HepG2 (cell line): ENCODE data around the gene RNF13. TPM values are rescaled to one million over a fixed set of nuclear protein-coding genes. Genes with fewer than 3 reads are reported as not detected.

Experiments
- DZIP1 ChIP-seq: sonication (generic); formaldehyde crosslinking; IDR thresholded peaks from 2 replicates; pipeline ENCODE4 v1.5.0; 2020; ENCODE audit warnings: mild to moderate bottlenecking, missing genetic modification reagents
- IRF9 ChIP-seq: sonication (generic); formaldehyde crosslinking; IDR thresholded peaks from 2 replicates; pipeline ENCODE4 v1.8.0; 2022; ENCODE audit warnings: missing genetic modification reagents, mild to moderate bottlenecking, borderline replicate concordance
- NFYB ChIP-seq: sonication (generic); formaldehyde crosslinking; IDR thresholded peaks from 2 replicates; pipeline ENCODE4 v1.4.0; 2020; ENCODE audit warnings: missing genetic modification reagents
- TCF7L2 ChIP-seq: IDR thresholded peaks from 2 replicates; pipeline ENCODE4 v1.6.1; 2011; ENCODE audit warnings: mild to moderate bottlenecking, low read depth, low read length, moderate library complexity
- TGIF2 ChIP-seq: IDR thresholded peaks from 2 replicates; pipeline ENCODE4 v1.6.1; 2016; ENCODE audit warnings: control low read depth, missing compliant biosample characterization
- THAP11 ChIP-seq: IDR thresholded peaks from 2 replicates; pipeline ENCODE4 v1.6.1; 2016; ENCODE audit warnings: missing biosample characterization, missing genetic modification reagents
- ZBTB8A ChIP-seq: sonication (generic); formaldehyde crosslinking; IDR thresholded peaks from 2 replicates; pipeline ENCODE4 v1.4.0; 2020; ENCODE audit warnings: mild to moderate bottlenecking, low read depth, missing genetic modification reagents, borderline replicate concordance
- ZGPAT ChIP-seq: IDR thresholded peaks from 2 replicates; pipeline ENCODE4 v1.6.1; 2016; ENCODE audit warnings: mild to moderate bottlenecking
- ZNF143 ChIP-seq: sonication (generic); formaldehyde crosslinking; IDR thresholded peaks from 2 replicates; pipeline ENCODE4 v1.4.0; 2020; ENCODE audit warnings: missing genetic modification reagents
- ZNF709 ChIP-seq: sonication (generic); formaldehyde crosslinking; IDR thresholded peaks from 2 replicates; pipeline ENCODE4 v1.5.0; 2020; ENCODE audit warnings: mild to moderate bottlenecking, missing genetic modification reagents
- polyA plus RNA-seq, 8 experiments: library from polyadenylated mRNA; depleted of rRNA in 3 of 8; stranded (reverse) in 7 of 8; unstranded in 1 of 8; fragments of >200 nt; fragmentation: Illumina TruSeq in 4 of 8; extraction: Trizol in 4 of 8; gene quantifications; 2 replicates each; pipeline versions ENCODE4 v1.2.1 to v1.2.3, GENCODE V29; 2011 to 2016; ENCODE audit warnings: low read depth in 4 of 8, missing spikeins in 1 of 8, mixed read lengths in 1 of 8; ENCODE audit not compliant: insufficient read depth in 1 of 8
- total RNA-seq, 5 experiments: library from RNA; depleted of rRNA; stranded (reverse); fragments of >200 nt; fragmentation: Illumina TruSeq; extraction: Trizol; gene quantifications; 2 replicates each; pipeline ENCODE4 v1.2.3, GENCODE V29; 2016; ENCODE audit warnings: low read depth in 1 of 5
- TF ChIP-seq, protein P1 (sequence below): sonication (generic); formaldehyde crosslinking; IDR thresholded peaks from 2 replicates; pipeline ENCODE4 v1.5.0; 2020; ENCODE audit warnings: missing genetic modification reagents
- TF ChIP-seq, protein P2 (sequence below): IDR thresholded peaks from 2 replicates; pipeline ENCODE4 v1.6.1; 2016
- TF ChIP-seq, protein P3 (sequence below): sonication (generic); formaldehyde crosslinking; IDR thresholded peaks from 2 replicates; pipeline ENCODE4 v1.4.0; 2020; ENCODE audit warnings: mild to moderate bottlenecking, missing genetic modification reagents

The RNF13 gene
- total and polyA plus RNA-seq, 2 of the 13 experiments (the other 11 are each of a cell fraction or from before 2014, with no cell fraction given) = 39.8 to 46.0 TPM

DNA sequence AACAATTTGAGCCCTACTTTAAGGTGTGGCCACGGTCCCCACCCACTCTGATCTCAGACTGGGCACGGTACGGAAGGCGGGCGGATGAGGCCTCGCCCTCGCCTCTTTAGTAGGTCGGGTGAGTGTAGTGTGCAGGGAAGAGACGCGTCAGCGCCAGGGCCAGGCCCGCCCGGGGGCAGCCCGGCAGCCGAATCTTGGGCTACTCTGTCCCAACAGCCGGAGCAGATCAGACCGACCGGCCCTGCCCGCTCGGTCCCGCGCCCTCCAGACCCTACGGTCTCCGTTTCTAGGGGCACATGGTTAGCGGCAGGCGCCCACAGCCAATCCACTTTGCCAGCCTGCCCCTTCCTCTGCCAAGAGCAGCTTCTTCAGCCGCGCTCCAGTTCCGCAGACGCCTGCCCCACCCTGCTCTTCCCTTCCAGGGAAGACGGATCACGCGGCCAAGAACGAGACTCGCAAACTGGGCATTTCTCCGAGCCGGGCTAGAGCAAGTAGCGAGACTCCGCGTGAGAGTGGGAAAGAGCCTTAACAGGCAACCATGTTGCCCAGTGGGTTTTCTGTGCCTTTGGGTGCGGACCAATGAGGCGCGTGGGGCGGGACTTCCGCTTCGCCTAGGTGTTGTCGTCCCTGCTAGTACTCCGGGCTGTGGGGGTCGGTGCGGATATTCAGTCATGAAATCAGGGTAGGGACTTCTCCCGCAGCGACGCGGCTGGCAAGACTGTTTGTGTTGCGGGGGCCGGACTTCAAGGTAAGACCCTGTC is at the start of gene RNF13 (continued):
- TF ChIP-seq ZGPAT (CRISPR knock-in tag) = peak; percentile 86; the same call in 1 of the 2 replicates
- peak; percentile 35; the same call in 1 of the 2 replicates for TF ChIP-seq TGIF2 (CRISPR knock-in tag)
- no peak for TF ChIP-seq ZNF709 (CRISPR knock-in tag)
- TF ChIP-seq, protein P1, sequence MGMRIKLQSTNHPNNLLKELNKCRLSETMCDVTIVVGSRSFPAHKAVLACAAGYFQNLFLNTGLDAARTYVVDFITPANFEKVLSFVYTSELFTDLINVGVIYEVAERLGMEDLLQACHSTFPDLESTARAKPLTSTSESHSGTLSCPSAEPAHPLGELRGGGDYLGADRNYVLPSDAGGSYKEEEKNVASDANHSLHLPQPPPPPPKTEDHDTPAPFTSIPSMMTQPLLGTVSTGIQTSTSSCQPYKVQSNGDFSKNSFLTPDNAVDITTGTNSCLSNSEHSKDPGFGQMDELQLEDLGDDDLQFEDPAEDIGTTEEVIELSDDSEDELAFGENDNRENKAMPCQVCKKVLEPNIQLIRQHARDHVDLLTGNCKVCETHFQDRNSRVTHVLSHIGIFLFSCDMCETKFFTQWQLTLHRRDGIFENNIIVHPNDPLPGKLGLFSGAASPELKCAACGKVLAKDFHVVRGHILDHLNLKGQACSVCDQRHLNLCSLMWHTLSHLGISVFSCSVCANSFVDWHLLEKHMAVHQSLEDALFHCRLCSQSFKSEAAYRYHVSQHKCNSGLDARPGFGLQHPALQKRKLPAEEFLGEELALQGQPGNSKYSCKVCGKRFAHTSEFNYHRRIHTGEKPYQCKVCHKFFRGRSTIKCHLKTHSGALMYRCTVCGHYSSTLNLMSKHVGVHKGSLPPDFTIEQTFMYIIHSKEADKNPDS = peak; percentile 23; the same call in 1 of the 2 replicates
- TF ChIP-seq, protein P2, sequence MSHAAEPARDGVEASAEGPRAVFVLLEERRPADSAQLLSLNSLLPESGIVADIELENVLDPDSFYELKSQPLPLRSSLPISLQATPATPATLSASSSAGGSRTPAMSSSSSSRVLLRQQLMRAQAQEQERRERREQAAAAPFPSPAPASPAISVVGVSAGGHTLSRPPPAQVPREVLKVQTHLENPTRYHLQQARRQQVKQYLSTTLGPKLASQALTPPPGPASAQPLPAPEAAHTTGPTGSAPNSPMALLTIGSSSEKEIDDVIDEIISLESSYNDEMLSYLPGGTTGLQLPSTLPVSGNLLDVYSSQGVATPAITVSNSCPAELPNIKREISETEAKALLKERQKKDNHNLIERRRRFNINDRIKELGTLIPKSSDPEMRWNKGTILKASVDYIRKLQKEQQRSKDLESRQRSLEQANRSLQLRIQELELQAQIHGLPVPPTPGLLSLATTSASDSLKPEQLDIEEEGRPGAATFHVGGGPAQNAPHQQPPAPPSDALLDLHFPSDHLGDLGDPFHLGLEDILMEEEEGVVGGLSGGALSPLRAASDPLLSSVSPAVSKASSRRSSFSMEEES = peak; percentile 40
- 0 out of 2 replicates have a peak, but pooled peaks have one; percentile 45 for TF ChIP-seq DZIP1 (CRISPR knock-in tag)
- TF ChIP-seq THAP11 (CRISPR knock-in tag) = peak; percentile 18; the same call in 1 of the 2 replicates
- TF ChIP-seq TCF7L2 = no peak
- peak; percentile 70; the same call in 1 of the 2 replicates for TF ChIP-seq IRF9 (CRISPR knock-in tag)
- peak; percentile 100 for TF ChIP-seq NFYB
- TF ChIP-seq, protein P3, sequence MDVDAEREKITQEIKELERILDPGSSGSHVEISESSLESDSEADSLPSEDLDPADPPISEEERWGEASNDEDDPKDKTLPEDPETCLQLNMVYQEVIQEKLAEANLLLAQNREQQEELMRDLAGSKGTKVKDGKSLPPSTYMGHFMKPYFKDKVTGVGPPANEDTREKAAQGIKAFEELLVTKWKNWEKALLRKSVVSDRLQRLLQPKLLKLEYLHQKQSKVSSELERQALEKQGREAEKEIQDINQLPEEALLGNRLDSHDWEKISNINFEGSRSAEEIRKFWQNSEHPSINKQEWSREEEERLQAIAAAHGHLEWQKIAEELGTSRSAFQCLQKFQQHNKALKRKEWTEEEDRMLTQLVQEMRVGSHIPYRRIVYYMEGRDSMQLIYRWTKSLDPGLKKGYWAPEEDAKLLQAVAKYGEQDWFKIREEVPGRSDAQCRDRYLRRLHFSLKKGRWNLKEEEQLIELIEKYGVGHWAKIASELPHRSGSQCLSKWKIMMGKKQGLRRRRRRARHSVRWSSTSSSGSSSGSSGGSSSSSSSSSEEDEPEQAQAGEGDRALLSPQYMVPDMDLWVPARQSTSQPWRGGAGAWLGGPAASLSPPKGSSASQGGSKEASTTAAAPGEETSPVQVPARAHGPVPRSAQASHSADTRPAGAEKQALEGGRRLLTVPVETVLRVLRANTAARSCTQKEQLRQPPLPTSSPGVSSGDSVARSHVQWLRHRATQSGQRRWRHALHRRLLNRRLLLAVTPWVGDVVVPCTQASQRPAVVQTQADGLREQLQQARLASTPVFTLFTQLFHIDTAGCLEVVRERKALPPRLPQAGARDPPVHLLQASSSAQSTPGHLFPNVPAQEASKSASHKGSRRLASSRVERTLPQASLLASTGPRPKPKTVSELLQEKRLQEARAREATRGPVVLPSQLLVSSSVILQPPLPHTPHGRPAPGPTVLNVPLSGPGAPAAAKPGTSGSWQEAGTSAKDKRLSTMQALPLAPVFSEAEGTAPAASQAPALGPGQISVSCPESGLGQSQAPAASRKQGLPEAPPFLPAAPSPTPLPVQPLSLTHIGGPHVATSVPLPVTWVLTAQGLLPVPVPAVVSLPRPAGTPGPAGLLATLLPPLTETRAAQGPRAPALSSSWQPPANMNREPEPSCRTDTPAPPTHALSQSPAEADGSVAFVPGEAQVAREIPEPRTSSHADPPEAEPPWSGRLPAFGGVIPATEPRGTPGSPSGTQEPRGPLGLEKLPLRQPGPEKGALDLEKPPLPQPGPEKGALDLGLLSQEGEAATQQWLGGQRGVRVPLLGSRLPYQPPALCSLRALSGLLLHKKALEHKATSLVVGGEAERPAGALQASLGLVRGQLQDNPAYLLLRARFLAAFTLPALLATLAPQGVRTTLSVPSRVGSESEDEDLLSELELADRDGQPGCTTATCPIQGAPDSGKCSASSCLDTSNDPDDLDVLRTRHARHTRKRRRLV (CRISPR knock-in tag) = peak; percentile 55
- peak; percentile 72; the same call in 1 of the 2 replicates for TF ChIP-seq ZBTB8A (CRISPR knock-in tag)
- no peak for TF ChIP-seq ZNF143 (CRISPR knock-in tag)
